Stimulated activated naive CD8-positive, alpha-beta T cell treated with anti-CD3 and anti-CD28 coated beads, Interleukin-15, Interleukin-2, amounts not matched to agents 100 U/mL and 50 U/mL, for 24 hours (primary cell): ENCODE measurements around the gene MLST8.
A peak's percentile ranks its signal among the peaks of the same experiment; 100 is the strongest.
"Not testable (repeated sequence)": the region's sequence is repeated elsewhere in the genome, so short reads cannot be mapped to it uniquely, and the experiment has no call there.

Experiments used
- ATAC-seq: fragments of 150-1000 bp; cut with Tn5 transposase; one replicate; pipeline ENCODE4 v1.10.0; 2021
- DNase-seq: peaks from one replicate; pipeline ENCODE4 v3.0.0; 2021

Gene MLST8

DNA sequence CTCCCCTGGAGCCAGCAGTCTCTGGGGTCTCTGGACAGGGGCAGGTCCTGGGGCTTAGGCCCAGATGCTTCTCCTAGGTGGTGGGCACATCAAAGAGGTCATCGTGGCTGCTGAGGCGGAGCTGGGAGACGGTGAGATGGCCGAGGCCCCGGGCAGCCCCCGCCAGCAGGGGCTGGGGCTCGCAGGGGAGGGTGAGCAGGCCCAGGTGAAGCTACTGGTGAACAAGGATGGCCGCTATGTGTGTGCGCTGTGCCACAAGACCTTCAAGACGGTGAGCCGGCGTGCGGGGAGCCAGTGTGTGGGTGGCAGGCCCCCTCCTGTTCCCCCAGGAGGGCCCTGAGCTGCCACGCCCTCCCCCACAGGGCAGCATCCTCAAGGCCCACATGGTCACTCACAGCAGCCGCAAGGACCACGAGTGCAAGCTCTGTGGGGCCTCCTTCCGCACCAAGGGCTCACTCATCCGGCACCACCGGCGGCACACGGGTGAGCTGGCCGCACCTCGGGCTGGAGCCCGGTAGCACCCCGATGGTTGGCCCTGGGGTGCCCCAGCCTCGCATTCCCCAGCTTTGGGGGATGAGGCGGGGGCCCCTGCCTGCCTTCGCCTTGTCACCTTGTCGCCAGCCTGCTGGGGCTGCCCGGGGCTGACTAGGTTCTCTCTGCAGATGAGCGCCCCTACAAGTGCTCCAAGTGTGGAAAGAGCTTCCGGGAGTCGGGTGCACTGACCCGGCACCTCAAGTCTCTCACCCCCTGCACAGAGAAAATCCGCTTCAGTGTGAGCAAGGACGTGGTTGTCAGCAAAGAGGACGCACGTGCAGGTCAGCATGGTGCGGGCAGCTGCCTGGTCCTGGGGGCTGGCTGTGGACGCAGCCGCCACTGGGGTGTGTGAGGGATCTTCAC, 27.1 kb downstream of the MLST8 start:
- no peak for ATAC-seq

DNA sequence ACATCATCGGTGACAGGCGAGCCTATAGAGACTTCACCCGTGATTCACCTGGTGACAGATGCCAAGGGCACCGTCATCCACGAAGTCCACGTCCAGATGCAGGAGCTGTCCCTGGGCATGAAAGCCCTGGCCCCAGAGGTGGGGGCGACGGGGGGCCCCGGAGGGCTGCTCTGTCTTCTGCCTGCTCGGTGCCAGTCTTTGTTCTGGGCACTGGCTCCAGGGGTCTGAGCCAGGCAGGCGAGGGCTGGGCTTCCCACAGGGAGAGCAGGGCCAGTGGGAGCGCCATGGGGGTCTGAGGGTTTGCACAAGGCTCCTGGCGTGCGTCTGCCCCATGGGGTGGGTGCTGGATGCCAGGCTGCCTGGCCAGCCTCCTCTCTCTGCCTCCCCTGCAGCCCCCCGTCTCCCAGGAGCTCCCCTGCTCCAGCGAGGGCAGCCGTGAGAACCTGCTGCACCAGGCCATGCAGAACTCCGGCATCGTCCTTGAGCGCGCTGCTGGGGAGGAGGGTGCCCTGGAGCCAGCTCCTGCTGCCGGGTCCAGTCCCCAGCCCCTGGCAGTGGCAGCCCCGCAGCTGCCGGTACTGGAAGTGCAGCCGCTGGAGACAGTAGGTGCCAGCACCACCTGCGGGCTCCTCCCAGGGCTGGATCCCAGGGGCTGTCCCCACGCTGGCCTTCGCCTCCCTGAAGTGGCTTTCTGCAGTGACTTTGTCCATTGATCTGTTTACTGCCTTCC, 28.0 kb downstream of the MLST8 start:
- ATAC-seq (no peak), DNase-seq (no peak)

More for the DNA sequence above, 27.1 kb downstream of the MLST8 start:
- DNase-seq, result no peak

DNA sequence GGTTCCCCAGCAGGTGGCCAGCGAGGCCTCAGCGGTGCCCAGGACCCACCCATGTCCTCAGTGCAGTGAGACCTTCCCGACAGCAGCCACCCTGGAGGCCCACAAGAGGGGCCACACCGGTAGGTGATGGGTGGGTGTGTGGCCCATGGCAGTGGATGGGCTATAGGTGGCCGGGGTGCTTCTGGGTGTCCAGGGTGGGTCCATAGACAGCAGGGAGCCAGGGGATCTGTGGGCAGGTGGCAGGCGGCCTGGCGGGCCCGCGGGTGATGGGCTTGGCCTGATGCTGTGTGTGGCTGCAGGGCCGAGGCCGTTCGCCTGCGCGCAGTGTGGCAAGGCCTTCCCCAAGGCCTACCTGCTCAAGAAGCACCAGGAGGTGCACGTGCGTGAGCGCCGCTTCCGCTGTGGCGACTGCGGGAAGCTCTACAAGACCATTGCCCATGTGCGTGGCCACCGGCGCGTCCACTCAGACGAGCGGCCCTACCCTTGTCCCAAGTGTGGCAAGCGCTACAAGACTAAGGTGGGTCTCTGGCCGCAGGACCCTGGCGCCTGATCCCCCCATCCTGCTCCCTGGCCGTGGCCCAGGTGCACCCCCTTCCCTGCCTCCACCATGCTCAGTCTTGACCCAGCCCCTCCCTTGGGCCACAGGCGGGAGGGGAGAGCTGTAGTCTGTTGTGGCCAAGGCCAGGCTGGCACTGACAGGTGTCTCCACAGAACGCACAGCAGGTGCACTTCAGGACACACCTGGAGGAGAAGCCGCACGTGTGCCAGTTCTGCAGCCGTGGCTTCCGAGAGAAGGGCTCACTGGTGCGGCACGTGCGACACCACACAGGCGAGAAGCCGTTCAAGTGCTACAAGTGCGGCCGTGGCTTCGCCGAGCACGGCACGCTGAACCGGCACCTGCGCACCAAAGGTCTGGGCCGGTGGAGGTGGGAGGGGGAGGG, 28.9 kb downstream of the MLST8 start:
- no peak for ATAC-seq

DNA sequence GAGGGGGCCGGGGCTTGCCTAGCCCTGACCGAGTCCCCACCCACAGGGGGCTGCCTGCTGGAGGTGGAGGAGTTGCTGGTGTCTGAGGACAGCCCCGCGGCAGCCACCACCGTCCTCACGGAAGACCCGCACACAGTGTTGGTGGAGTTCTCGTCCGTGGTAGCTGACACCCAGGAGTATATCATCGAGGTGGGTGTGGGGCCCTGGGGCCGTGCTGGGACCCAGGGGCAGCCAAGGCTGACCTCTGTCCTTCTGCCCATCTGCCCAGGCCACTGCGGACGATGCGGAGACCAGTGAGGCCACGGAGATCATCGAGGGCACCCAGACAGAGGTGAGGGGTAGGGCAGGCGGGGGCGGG, 29.5 kb downstream of the MLST8 start:
- DNase-seq (no peak), ATAC-seq (no peak)

More for the DNA sequence above, 28.9 kb downstream of the MLST8 start:
- DNase-seq, result no peak

DNA sequence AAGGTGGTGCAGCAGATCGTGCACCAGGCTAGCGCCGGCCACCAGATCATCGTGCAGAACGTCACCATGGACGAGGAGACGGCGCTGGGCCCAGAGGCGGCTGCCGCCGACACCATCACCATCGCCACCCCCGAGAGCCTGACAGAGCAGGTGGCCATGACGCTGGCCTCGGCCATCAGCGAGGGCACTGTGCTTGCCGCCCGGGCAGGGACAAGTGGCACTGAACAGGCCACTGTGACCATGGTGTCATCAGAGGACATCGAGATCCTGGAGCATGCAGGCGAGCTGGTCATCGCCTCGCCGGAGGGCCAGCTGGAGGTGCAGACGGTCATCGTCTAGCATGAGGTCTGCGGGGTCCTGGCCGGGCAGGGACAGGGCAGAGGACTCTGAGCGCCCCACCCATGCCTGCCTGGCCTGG, 30.0 kb downstream of the MLST8 start:
- no peak for ATAC-seq
- no peak for DNase-seq

DNA sequence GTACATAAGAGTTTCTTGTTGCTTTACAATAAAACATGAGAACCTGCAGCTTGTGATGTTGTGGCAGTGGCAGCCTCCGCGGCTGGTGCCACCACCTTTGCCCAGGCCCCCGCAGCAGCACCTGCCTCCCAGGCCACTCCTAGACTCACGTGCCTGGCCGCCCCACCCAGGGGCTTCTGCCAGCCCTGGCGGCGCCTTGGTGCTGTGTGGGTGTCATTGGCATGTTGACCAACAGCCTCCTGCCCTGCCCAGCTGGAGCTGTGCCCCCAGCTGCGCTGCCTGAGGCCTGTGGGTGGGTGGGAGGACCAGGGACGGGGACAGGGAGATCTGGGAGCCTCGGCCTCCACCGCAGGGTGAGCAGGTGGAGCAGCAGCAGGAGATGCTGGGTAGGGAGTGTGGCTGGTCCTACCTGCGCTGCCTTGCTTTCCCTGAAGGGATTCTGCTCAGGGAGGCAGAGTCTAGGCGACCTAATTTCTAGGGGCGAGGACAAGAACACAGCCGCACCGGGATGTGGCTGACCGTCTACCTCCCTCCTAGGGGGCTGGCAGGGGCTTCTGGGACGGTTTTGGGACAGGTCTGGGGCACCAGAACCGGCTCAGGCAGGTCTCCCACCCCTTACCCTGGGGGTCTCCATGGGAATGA, 30.6 kb downstream of the MLST8 start:
- ATAC-seq (no peak), DNase-seq (no peak)

DNA sequence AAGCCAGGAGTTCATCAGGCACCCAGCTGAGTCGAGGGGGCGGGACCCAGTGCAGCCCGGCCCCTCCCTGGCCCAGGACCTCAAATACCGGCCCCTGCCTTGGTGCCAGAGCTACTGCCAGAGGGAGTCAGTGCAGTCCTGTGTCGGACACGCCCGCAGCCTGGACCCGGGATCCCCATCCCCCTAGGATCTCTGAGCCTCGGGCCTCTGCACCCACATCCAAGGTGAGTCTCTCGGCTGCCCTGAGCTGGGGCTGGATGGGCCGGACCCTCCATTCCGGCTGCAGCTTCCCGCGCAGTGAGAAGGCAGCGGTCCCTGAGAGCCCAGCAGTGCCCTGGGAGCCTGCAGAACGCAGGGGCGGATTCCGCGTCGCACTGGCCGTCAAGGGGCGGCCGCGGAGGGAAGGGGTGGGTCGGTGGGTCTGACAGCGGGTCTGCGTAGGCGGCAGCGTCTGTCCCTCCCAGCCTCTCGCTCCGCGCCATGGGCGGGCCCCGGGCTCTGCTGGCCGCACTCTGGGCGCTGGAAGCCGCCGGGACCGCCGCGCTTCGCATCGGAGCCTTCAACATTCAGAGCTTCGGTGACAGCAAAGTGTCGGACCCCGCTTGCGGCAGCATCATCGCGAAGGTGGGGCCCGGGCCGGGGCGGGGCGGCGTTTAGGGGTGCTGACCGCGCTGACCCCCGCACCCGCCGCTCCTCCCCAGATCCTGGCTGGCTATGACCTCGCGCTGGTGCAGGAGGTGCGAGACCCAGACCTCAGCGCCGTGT, 31.3 kb downstream of the MLST8 start, which contains the start of gene DNASE1L2:
TSS of gene DNASE1L2 (plus strand) at position 108 of the 765 bp plus-strand sequence. CDS start at position 481, 373 bp downstream.
- DNase-seq (no peak), ATAC-seq (no peak)

DNA sequence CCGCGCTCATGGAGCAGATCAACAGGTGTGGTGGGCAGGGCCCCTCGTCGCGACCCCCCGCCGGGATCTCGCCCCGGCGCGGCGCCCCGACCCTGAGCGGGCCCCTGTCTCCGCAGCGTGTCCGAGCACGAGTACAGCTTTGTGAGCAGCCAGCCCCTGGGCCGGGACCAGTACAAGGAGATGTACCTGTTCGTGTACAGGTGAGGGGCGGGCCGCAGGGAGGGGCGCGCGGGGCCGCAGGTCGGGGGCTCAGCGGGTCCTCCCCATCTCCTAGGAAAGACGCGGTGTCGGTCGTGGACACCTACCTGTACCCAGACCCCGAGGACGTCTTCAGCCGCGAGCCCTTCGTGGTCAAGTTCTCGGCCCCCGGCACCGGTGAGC, 31.8 kb downstream of the MLST8 start:
- DNase-seq, result no peak
- no peak for ATAC-seq

DNA sequence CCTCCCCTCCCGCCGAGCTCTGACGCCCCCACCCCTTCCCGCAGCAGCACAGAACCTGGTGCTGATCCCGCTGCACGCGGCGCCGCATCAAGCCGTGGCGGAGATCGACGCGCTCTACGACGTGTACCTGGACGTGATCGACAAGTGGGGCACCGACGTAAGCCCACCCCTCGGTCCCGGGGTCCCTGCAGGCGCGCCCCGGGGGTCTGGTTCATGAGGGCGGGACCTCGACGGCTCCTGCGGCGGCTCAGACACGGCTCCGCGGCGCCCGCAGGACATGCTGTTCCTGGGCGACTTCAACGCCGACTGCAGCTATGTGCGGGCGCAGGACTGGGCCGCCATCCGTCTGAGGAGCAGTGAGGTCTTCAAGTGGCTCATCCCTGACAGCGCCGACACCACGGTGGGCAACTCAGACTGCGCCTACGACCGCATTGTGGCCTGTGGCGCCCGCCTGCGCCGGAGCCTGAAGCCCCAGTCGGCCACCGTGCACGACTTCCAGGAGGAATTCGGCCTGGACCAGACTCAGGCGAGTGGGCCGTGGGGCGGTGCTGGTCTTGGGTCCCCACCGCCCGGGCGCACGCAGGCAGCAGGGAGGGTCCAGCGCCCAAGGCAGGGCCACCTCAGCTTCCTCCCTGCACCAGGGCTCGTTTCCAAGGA, 32.4 kb downstream of the MLST8 start:
- no peak for DNase-seq
- no peak for ATAC-seq

DNA sequence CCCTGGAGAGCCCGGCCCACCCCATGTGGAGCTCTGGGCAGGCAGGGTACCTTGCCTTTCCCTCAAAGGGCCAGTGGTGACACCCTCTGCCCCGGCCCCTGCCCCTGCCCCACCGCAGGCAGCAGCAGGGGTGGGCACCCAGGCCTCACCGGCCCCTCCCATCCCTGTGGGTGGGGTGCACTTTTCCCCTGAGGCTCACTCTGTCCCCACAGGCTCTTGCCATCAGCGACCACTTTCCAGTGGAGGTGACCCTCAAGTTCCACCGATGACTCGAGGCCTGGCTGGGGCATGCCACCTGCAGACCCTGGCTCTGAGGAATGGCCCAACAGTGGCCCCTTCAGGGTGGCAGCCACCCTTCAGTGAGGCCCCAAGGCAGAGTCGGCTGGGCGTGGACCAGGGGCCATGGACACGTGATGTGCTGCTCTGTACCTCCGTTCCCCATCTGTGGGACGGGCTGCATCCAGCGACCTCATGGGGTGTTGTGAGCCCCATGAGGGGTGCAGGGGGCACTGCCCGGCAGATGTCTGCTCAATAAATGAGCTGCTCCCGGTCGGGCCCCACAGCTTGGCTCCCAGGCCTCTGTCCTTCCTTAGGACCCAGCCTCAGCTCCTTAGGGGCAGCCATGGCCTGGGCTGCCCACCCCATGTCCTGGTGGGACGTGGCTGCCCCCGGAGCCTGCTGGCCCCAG, 33.0 kb downstream of the MLST8 start:
- peak; percentile 2 for ATAC-seq

DNA sequence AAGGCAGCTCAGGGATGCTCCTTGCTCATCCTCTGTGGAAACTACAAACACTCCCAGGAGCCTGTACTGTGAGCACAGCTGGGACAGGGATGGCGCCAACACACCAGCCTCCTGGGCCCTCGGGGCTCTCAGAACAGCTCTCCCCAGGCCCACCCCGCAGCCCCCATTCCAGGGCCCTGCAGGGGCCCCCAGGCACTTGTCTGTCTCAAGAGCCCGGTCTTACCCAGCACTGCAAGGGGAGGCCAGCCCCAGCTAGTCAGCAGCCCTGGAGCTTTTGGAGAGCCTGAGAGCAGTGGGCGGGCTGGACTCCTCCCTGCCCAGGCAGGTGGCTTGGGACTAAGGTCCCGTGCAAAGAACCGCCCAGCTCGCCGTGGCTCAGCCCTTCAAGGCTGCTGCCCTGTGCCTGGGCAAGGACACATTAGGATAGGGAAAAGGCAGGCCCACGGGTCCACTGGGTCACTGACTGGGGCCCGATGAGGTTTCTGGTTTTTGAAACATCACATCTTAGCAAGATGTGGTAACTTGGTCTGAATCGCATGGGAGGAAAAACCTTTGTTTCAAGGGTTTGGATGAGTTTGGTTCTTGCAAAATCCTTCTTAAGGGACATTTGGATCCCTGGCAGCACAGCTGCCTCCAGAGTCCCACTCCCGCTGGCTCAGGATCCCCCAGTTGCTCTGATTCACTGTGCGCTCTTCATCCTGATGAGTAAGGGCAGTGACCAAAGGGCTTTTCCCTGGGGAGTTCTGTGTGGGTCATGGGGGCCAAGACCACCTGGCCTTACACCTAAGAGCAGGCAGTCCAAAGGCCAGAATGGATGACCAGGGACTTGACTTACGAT, 33.8 kb downstream of the MLST8 start:
- peak; percentile 4 for ATAC-seq
- no peak for DNase-seq

More for the DNA sequence above, 33.0 kb downstream of the MLST8 start:
- DNase-seq, result no peak

DNA sequence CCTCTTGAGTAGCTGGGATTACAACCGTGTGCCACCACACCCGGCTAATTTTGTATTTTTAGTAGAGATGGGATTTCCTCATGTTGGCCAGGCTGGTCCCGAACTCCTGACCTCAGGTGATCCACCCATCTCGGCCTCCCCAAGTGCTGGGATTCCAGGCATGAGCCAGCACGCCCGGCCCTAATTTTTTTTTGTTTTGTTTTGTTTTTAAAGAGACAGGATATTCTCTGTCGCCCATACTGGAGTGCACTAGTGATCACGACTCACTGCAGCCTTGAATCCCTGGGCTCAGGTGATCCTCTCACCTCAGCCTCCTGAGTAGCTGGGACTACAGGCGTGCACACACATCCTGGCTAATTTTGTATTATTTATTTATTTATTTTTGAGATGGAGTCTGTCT, 35.1 kb downstream of the MLST8 start:
- ATAC-seq, DNase-seq: not testable (repeated sequence)

DNA sequence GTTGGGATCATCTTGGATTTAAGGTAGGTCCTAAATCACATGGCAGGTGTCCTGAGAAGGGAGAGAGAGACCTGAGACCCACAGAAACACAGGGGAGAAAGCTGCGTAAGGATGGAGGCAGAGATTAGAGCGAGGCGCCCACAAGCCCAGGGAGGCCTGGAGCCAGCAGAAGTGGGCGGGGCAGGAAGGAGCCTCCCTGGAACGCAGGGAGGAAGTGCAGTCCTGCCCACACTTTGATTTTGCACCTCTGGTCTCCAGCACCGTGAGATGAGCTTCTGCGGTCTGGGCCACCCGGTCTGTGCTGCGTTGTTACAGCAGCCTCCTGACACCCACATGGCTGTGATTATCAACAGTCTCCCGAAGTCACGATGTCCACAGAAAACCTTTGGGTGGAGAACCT, 37.3 kb downstream of the MLST8 start:
- no peak for DNase-seq
- no peak for ATAC-seq

DNA sequence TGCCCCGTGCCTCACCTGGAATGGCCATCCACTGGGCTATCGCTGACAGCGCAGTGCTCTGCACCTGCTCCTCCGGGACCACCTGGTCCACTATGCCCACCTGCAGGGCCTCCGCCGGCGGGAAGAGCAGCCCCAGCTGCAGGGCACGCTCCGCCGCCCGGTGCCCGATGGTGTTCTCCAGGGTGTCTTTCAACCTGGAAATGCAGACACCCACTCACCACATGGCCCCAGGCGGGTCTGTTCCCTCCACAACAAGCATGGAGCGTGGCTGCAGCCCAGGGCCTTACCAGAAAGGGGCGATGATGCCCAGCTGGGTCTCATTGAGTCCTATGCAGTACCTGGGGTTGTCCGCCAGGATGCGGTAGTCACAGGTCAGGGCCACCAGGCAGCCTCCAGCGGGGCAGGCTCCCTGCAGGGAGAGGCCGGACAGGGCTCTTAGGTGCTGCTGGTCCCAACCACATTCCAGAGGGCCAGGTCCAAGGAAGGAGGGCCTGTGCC, 37.8 kb downstream of the MLST8 start:
- ATAC-seq, result no peak
- no peak for DNase-seq

DNA sequence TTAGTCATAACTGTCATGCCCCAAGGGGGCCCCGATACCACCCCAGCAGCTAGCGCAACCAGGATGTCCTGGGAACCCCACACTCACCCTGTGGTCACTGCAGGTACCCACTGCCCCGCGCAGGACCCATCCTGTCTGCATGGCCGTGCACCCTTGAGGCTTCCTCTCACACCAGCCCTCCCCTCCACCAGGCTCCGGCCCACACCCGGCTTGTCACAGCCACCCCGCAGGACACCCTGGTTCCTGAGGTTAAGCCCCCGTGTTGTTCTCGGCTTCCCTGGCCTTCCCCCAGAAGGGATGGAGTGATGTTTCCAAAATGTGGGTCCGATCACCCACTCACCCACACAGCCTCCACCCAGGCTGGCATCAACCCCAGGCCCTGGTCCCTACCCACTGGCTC, 38.5 kb downstream of the MLST8 start:
- DNase-seq (no peak), ATAC-seq (no peak)

DNA sequence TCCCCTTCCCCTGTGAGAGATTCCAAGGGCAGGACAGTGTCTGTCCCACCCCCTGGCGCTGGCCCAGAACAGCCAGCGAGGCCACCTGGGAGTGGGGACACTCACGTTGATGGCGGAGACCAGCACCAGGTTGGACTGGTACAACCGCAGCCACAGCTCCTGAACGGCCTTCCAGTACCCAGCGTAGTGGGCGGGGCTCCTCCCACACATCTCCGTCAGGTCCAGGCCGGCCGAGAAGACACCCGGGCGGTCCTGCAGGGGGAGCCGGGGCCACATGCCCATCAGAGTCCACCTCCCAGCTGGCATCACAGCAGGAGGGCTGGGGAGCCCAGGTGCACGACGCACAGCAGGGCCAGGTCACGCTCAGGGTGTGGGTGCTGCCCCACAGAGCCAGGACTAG, 39.0 kb downstream of the MLST8 start:
- ATAC-seq, result no peak
- no peak for DNase-seq

DNA sequence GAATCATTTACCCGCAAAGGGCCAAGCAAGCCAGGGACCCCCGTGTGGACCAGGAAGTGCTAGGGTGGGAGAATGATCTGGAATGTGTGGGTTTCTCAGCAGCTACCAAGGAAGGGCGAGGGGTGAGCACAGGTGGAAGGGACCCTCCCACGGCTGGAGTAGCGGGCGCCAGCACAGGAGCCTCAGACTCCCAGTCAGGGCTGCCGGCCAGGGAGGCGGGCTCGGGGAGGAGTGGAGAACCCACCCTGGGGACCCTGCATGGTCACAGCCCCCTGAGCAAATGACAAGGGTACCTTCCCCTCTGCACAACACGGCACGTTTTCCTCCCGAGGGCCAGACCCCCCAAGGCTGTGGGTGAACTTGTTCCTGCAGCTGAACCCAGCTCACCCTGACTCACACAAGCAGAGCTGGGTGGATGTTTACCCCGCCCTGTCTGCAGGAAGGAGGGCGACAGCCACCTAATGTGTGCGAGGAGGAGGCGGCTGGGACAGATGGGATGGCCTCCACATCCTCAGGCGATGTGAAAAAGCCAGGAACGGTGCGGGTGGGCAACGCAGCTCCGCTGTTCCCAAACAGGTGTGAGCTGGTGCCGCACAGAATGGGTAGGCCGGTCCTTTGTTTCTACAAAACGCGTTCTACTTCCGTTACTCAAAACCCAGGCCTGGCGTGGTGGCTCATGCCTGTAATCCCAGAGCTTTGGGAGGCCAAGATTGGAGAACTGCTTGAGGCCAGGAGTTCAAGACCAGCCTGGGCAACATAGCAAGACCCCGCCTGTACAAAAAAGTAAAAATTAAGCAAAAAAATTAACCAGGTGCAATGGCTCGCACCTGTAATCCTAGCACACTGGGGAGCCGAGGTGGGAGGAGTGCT, 39.9 kb downstream of the MLST8 start:
- no peak for ATAC-seq
- no peak for DNase-seq
